HG02981 (cell line): ENCODE measurements around the gene PDPN.

Experiments
- ATAC-seq: cut with Tn5 transposase; IDR thresholded peaks from one replicate; pipeline ENCODE4 v1.9.1; 2021; ENCODE audit warnings: mild to moderate bottlenecking, moderate library complexity; ENCODE audit not compliant: unreplicated experiment

The PDPN gene

GRCh38 chr1:13616234-13616633 lies 32.6 kb downstream of the PDPN start:
- ATAC-seq = no peak

- no peak for ATAC-seq
These were observed 33.5 kb downstream of the PDPN start for GRCh38 chr1:13617108-13617507.

GRCh38 chr1:13617773-13618172 lies 34.1 kb downstream of the PDPN start:
- ATAC-seq = no peak

- no peak for ATAC-seq
These were observed 34.9 kb downstream of the PDPN start for GRCh38 chr1:13618483-13618882.

GRCh38 chr1:13619909-13620308 lies 36.3 kb downstream of the PDPN start:
- no peak for ATAC-seq

GRCh38 chr1:13620825-13621224 lies 37.2 kb downstream of the PDPN start:
- no peak for ATAC-seq

GRCh38 chr1:13622446-13622845 lies 38.8 kb downstream of the PDPN start:
- no peak for ATAC-seq

GRCh38 chr1:13623021-13623637 lies 39.5 kb downstream of the PDPN start:
- no peak for ATAC-seq

- ATAC-seq = no peak
These were observed 40.9 kb downstream of the PDPN start for GRCh38 chr1:13624526-13624925.

- no peak for ATAC-seq
These were observed 43.5 kb downstream of the PDPN start for GRCh38 chr1:13627127-13627526.

GRCh38 chr1:13628218-13628617 lies 44.6 kb downstream of the PDPN start:
- no peak for ATAC-seq

- ATAC-seq = no peak
These were observed 45.1 kb downstream of the PDPN start for GRCh38 chr1:13628711-13629110.

- no peak for ATAC-seq
These were observed 58.8 kb downstream of the PDPN start for GRCh38 chr1:13642306-13643004.

GRCh38 chr1:13643017-13643416 lies 59.4 kb downstream of the PDPN start:
- no peak for ATAC-seq

GRCh38 chr1:13646521-13646920 lies 62.9 kb downstream of the PDPN start:
- no peak for ATAC-seq

- ATAC-seq = no peak
These were observed 67.6 kb downstream of the PDPN start for GRCh38 chr1:13651279-13651678.

- no peak for ATAC-seq
These were observed 68.6 kb downstream of the PDPN start for GRCh38 chr1:13652238-13652637.

- no peak for ATAC-seq
These were observed 77.9 kb downstream of the PDPN start for GRCh38 chr1:13661539-13661938.

- ATAC-seq = no peak
These were observed 78.9 kb downstream of the PDPN start for GRCh38 chr1:13662493-13662892.

GRCh38 chr1:13663969-13664368 lies 80.3 kb downstream of the PDPN start:
- no peak for ATAC-seq

GRCh38 chr1:13664451-13664850 lies 80.8 kb downstream of the PDPN start:
- ATAC-seq = no peak

GRCh38 chr1:13666317-13666716 lies 82.7 kb downstream of the PDPN start:
- ATAC-seq = no peak
